ENCODE data around the gene CIDEB. TPM values are rescaled to one million over a fixed set of nuclear protein-coding genes. Genes with fewer than 3 reads are reported as not detected.

CIDEB gene
- total RNA-seq, 1 experiment from 2014 or later: 0.22 TPM

GRCh38 chr14:24338843-24339242, 31.1 kb upstream of the CIDEB start:
- intact Hi-C loops (cut with micrococcal nuclease): no loop called here
- Histone ChIP-seq H3K27ac (ENCODE audit: low read depth, low read length) (no peak overlapping the region), H3K4me1 (ENCODE audit: control insufficient read depth in 1 of 2, insufficient read depth in 2 of 2, low read length in 2 of 2) (peaks cover 3 to 6% of the 10 kb centered on the region in 2 experiments), H3K4me2 (ENCODE audit: low read length) (no peak overlapping the region), H2AFZ (ENCODE audit: low read depth, low read length, poor library complexity, severe bottlenecking) (no peak overlapping the region), H4K20me1 (ENCODE audit: insufficient read depth) (no peaks in the 10 kb centered on the region), H3K9me3 (ENCODE audit: control insufficient read depth in 1 of 2, insufficient read depth in 1 of 2, low read depth in 1 of 2, low read length in 2 of 2) (no peaks in the 10 kb centered on the region), H3K27me3 (ENCODE audit: insufficient read depth, low read length) (no peaks in the 10 kb centered on the region), H3K9ac (ENCODE audit: low read length) (no peak overlapping the region), H3K36me3 (ENCODE audit: control insufficient read depth in 1 of 2, insufficient read depth in 2 of 2, low read length in 2 of 2) (no peaks in the 10 kb centered on the region), H3K79me2 (ENCODE audit: insufficient read depth, low read length) (no peaks in the 10 kb centered on the region), H3K4me3 (replicated peaks in 1 of 2; ENCODE audit: low read depth in 1 of 2, low read length in 2 of 2) (no peak overlapping the region), H3K9me2 (ENCODE audit: insufficient read depth) (no peaks in the 10 kb centered on the region)
- ChIA-PET CTCF (interaction anchor here (0.6 kb wide), 1 partner anchor 93 kb away, joined by 3 read pairs; no protein-coding TSS in a partner anchor), RAD21 (ENCODE audit: low non-redundant PET in 1 of 2, low total read pairs in 2 of 2, uncharacterized antibody in 2 of 2, unreplicated experiment in 2 of 2) (no interaction called here), POLR2A (no interaction called here)
- TF ChIP-seq EZH2phosphoT487 (IDR thresholded peaks at IDR 0.05; ENCODE audit: borderline replicate concordance): no peak
- no peak for TF ChIP-seq REST (IDR thresholded peaks at IDR 0.05; ENCODE audit: low read depth)
- no peak for TF ChIP-seq POLR2A (IDR thresholded peaks at IDR 0.05; ENCODE audit: borderline replicate concordance, extremely low read depth, insufficient read depth, insufficient read length)
- TF ChIP-seq SIN3A (IDR thresholded peaks at IDR 0.05; ENCODE audit: low read depth): no peak
- TF ChIP-seq ZFX (IDR thresholded peaks at IDR 0.05): no peak
- TF ChIP-seq ZBTB33 (IDR thresholded peaks at IDR 0.05; ENCODE audit: extremely low read depth, insufficient replicate concordance, low read length): no peak
- ATAC-seq: no peak
- BruUV-seq (replicated peaks): no TSS peak
- DNase-seq (ENCODE audit: low read depth, low spot score): no peak

Measured in HCT116 (cell line).